PC-9 (cell line): ENCODE data around the gene SLC44A3. TPM values are rescaled to one million over a fixed set of nuclear protein-coding genes. Genes with fewer than 3 reads are reported as not detected.
A peak's percentile ranks its signal among the peaks of the same experiment; 100 is the strongest.

Experiments
- BruUV-seq: library from RNA; stranded (reverse); fragments of 400-500 nt; replicated peaks from 2 replicates; lab custom pipeline; 2021; lab: Mats Ljungman, UMichigan
- CTCF ChIA-PET: fragments of 300-600 bp; sonication (Branson Sonifier 250); formaldehyde crosslinking; loops from one replicate; lab custom pipeline; 2022; ENCODE audit warnings: antibody characterized with exemption; lab: Charles Lee
- POLR2A ChIA-PET: fragments of 300-600 bp; sonication (Branson Sonifier 250); formaldehyde crosslinking; loops from one replicate; lab custom pipeline; 2022; ENCODE audit warnings: antibody characterized with exemption; ENCODE audit not compliant: unreplicated experiment; lab: Charles Lee
- DNase-seq, 2 experiments: peaks; one replicate each; pipeline versions ENCODE4 v3.0.0 to v3.0.0-alpha.2; 2015 to 2022; ENCODE audit warnings: mixed read lengths in 1 of 2
- H2AFZ ChIP-seq: fragments of 200-600 bp; sonication (generic); 2 replicates; pipeline ENCODE4 v1.8.1; 2017; ENCODE audit warnings: antibody characterized with exemption
- H3F3A ChIP-seq: fragments of 200-600 bp; sonication (generic); 2 replicates; pipeline ENCODE4 v1.8.1; 2017; ENCODE audit warnings: antibody characterized with exemption, mild to moderate bottlenecking, low read depth; ENCODE audit not compliant: insufficient read depth
- H3K27ac ChIP-seq: fragments of 200-600 bp; sonication (generic); 2 replicates; pipeline ENCODE4 v1.6.1; 2016; ENCODE audit warnings: mixed run types
- H3K27me3 ChIP-seq: fragments of 200-600 bp; sonication (generic); 2 replicates; pipeline ENCODE4 v1.6.1; 2016; ENCODE audit warnings: low read depth, mixed run types; ENCODE audit not compliant: insufficient read depth
- H3K36me3 ChIP-seq: fragments of 200-600 bp; sonication (generic); 2 replicates; pipeline ENCODE4 v1.6.1; 2016; ENCODE audit warnings: low read depth, mixed run types
- H3K4me1 ChIP-seq: fragments of 200-600 bp; sonication (generic); replicated peaks from 2 replicates; pipeline ENCODE4 v1.6.1; 2016; ENCODE audit warnings: mixed run types; ENCODE audit not compliant: insufficient read depth
- H3K4me2 ChIP-seq: fragments of 200-600 bp; sonication (generic); 2 replicates; pipeline ENCODE4 v1.6.1; 2017; ENCODE audit warnings: mixed run types
- H3K4me3 ChIP-seq: fragments of 200-600 bp; sonication (generic); 2 replicates; pipeline ENCODE4 v1.6.1; 2016; ENCODE audit warnings: mixed run types
- H3K79me2 ChIP-seq: fragments of 200-600 bp; sonication (generic); 2 replicates; pipeline ENCODE4 v1.6.1; 2017; ENCODE audit warnings: low read depth, mixed run types
- H3K9me2 ChIP-seq: fragments of 200-600 bp; sonication (generic); 2 replicates; pipeline ENCODE4 v1.8.1; 2017; ENCODE audit warnings: mild to moderate bottlenecking; ENCODE audit not compliant: insufficient read depth
- H3K9me3 ChIP-seq: fragments of 200-600 bp; sonication (generic); 2 replicates; pipeline ENCODE4 v1.8.1; 2016; ENCODE audit warnings: low read depth; ENCODE audit not compliant: insufficient read depth
- H4K20me1 ChIP-seq: fragments of 200-600 bp; sonication (generic); 2 replicates; pipeline ENCODE4 v1.8.1; 2017; ENCODE audit not compliant: insufficient read depth
- CTCF ChIP-seq: fragments of 200-600 bp; sonication (generic); conservative IDR thresholded peaks from 2 replicates; pipeline ENCODE4 v1.6.1; 2017; ENCODE audit warnings: mixed run types, antibody characterized with exemption, mild to moderate bottlenecking, moderate library complexity
- EZH2 ChIP-seq: fragments of 200-600 bp; sonication (generic); IDR thresholded peaks from 2 replicates; pipeline ENCODE4 v1.8.0; 2017; ENCODE audit warnings: antibody characterized with exemption, low read depth
- intact Hi-C: fragments of 100-400 bp; cut with micrococcal nuclease; formaldehyde crosslinking; loops from one replicate; pipeline ENCODE4 v1.10.0; 2022; ENCODE audit not compliant: unreplicated experiment
- total RNA-seq: library from RNA; stranded (reverse); gene quantifications from 2 replicates; pipeline ENCODE4 v1.2.3, GENCODE V29; 2021

Gene SLC44A3
- total RNA-seq, 1 experiment from 2014 or later = 17.5 TPM

GRCh38 chr1:94777281-94777680, 42.9 kb upstream of the SLC44A3 start:
- Histone ChIP-seq H3K9me3 (no peaks in the 10 kb centered on the region), H3F3A (peaks cover 27% of the 10 kb centered on the region), H3K36me3 (no peaks in the 10 kb centered on the region; the same call in 1 of the 2 replicates), H3K27ac (no peak overlapping the region), H3K9me2 (no peaks in the 10 kb centered on the region), H4K20me1 (no peaks in the 10 kb centered on the region), H3K4me1 (peaks cover 46% of the 10 kb centered on the region), H2AFZ (no peak overlapping the region), H3K79me2 (peaks cover 6% of the 10 kb centered on the region; the same call in 1 of the 2 replicates), H3K4me3 (no peak overlapping the region), H3K4me2 (no peak overlapping the region), H3K27me3 (no peaks in the 10 kb centered on the region)
- BruUV-seq = no TSS peak
- no peak for TF ChIP-seq EZH2
- CTCF ChIA-PET = interaction anchor here (0.6 kb wide), 1 partner anchor 22 kb away, joined by 10 read pairs; no protein-coding TSS in a partner anchor
- POLR2A ChIA-PET = no interaction called here
- no peak for DNase-seq
- intact Hi-C loops = no loop called here

GRCh38 chr1:94778808-94779207, 41.3 kb upstream of the SLC44A3 start:
- Histone ChIP-seq H2AFZ (no peak overlapping the region), H3F3A (peaks cover 27% of the 10 kb centered on the region), H3K9me2 (no peaks in the 10 kb centered on the region), H3K4me1 (peaks cover 46% of the 10 kb centered on the region), H4K20me1 (no peaks in the 10 kb centered on the region), H3K36me3 (no peaks in the 10 kb centered on the region; the same call in 1 of the 2 replicates), H3K4me2 (0 out of 2 replicates have a peak overlapping the region, but pooled peaks have one; percentile 4), H3K27me3 (no peaks in the 10 kb centered on the region), H3K9me3 (no peaks in the 10 kb centered on the region), H3K4me3 (no peak overlapping the region), H3K79me2 (peaks cover 6% of the 10 kb centered on the region; the same call in 1 of the 2 replicates), H3K27ac (peak overlapping the region; percentile 8; the same call in 1 of the 2 replicates)
- TF ChIP-seq EZH2 = no peak
- no peak for TF ChIP-seq CTCF
- CTCF ChIA-PET = no interaction called here
- intact Hi-C loops = no loop called here
- no TSS peak for BruUV-seq
- POLR2A ChIA-PET = no interaction called here
- peak in 1 of 2 experiments; percentile 63 for DNase-seq

- no peaks in the 10 kb centered on the region for H3K9me2 ChIP-seq
- H3K27ac ChIP-seq = peak overlapping the region; percentile 91
- TF ChIP-seq CTCF = no peak
- TF ChIP-seq EZH2 = no peak
- H3K36me3 ChIP-seq = peaks cover 14% of the 10 kb centered on the region; the same call in 1 of the 2 replicates
- ChIA-PET CTCF (interaction anchor here (0.5 to 1.1 kb wide), 4 partner anchors 8 to 1791 kb away, joined by 3 to 4 read pairs (median 4); no protein-coding TSS in a partner anchor), POLR2A (interaction anchor here (0.6 to 1.5 kb wide), 23 partner anchors 9 to 287 kb away, joined by 3 to 10 read pairs (median 4); partner anchors contain the start of gene F3)
- H3K27me3 ChIP-seq = no peaks in the 10 kb centered on the region
- H3K9me3 ChIP-seq = no peaks in the 10 kb centered on the region; the same call in 1 of the 2 replicates
- H3K4me3 ChIP-seq = peak overlapping the region; percentile 10; the same call in 1 of the 2 replicates
- peak overlapping the region; percentile 6 for H2AFZ ChIP-seq
- peak overlapping the region; percentile 56 for H3K4me2 ChIP-seq
- BruUV-seq = no TSS peak
- peak; percentile 87 to 94 for DNase-seq
- H3K4me1 ChIP-seq = peaks cover 36% of the 10 kb centered on the region
- intact Hi-C loops = loop anchor here (1.0 to 5.0 kb wide), 7 partner anchors 11 to 241 kb away; partner anchors contain the start of gene F3
- no peaks in the 10 kb centered on the region for H4K20me1 ChIP-seq
- H3K79me2 ChIP-seq = no peaks in the 10 kb centered on the region
- peaks cover 30% of the 10 kb centered on the region for H3F3A ChIP-seq
These were observed 36.6 kb upstream of the SLC44A3 start for GRCh38 chr1:94783342-94784189.
